HG03045 (cell line): ENCODE data around the gene KLHDC9.

Experiments used
- ATAC-seq: cut with Tn5 transposase; IDR thresholded peaks from one replicate; pipeline ENCODE4 v1.9.1; 2021; ENCODE audit warnings: mild to moderate bottlenecking, moderate library complexity; ENCODE audit not compliant: unreplicated experiment

KLHDC9 gene

GRCh38 chr1:161074676-161075368 lies 23.3 kb upstream of the KLHDC9 start:
- ATAC-seq, result no peak

GRCh38 chr1:161076410-161076809 lies 21.8 kb upstream of the KLHDC9 start:
- ATAC-seq, result no peak

GRCh38 chr1:161077426-161077825 lies 20.7 kb upstream of the KLHDC9 start:
- no peak for ATAC-seq

GRCh38 chr1:161079436-161080110 lies 18.6 kb upstream of the KLHDC9 start:
- ATAC-seq, result no peak

GRCh38 chr1:161080441-161081405 lies 17.4 kb upstream of the KLHDC9 start:
- no peak for ATAC-seq

GRCh38 chr1:161081519-161081918 lies 16.6 kb upstream of the KLHDC9 start:
- no peak for ATAC-seq

GRCh38 chr1:161082483-161082882 lies 15.7 kb upstream of the KLHDC9 start:
- ATAC-seq, result no peak

GRCh38 chr1:161082996-161083747 lies 15.0 kb upstream of the KLHDC9 start:
- ATAC-seq, result no peak

GRCh38 chr1:161083748-161084596 lies 14.2 kb upstream of the KLHDC9 start:
- no peak for ATAC-seq

GRCh38 chr1:161084597-161084988 lies 13.6 kb upstream of the KLHDC9 start:
- no peak for ATAC-seq

GRCh38 chr1:161085165-161085564 lies 13.0 kb upstream of the KLHDC9 start:
- no peak for ATAC-seq

GRCh38 chr1:161086457-161086856 lies 11.7 kb upstream of the KLHDC9 start:
- ATAC-seq, result no peak

- ATAC-seq, result no peak
These were observed 9.5 kb upstream of the KLHDC9 start for GRCh38 chr1:161088587-161089110.

GRCh38 chr1:161089251-161089924 lies 8.8 kb upstream of the KLHDC9 start, which contains the start of gene NECTIN4:
TSS of gene NECTIN4 (minus strand) at chr1:161089558. CDS start at chr1:161089296, 262 bp downstream.
- no peak for ATAC-seq

GRCh38 chr1:161089938-161090337 lies 8.2 kb upstream of the KLHDC9 start:
- ATAC-seq, result no peak

GRCh38 chr1:161090617-161091016 lies 7.5 kb upstream of the KLHDC9 start:
- ATAC-seq, result no peak

GRCh38 chr1:161091093-161091492 lies 7.1 kb upstream of the KLHDC9 start:
- ATAC-seq, result no peak

- ATAC-seq, result no peak
These were observed 6.2 kb upstream of the KLHDC9 start for GRCh38 chr1:161091796-161092507.
